NK-92 (cell line): ENCODE measurements around the gene TOP2A.

ENCODE experiments used
- DNase-seq: peaks from one replicate; lab custom pipeline; 2025; ENCODE audit not compliant: unreplicated experiment; lab: John Stamatoyannopoulos, UW

TOP2A gene

DNA sequence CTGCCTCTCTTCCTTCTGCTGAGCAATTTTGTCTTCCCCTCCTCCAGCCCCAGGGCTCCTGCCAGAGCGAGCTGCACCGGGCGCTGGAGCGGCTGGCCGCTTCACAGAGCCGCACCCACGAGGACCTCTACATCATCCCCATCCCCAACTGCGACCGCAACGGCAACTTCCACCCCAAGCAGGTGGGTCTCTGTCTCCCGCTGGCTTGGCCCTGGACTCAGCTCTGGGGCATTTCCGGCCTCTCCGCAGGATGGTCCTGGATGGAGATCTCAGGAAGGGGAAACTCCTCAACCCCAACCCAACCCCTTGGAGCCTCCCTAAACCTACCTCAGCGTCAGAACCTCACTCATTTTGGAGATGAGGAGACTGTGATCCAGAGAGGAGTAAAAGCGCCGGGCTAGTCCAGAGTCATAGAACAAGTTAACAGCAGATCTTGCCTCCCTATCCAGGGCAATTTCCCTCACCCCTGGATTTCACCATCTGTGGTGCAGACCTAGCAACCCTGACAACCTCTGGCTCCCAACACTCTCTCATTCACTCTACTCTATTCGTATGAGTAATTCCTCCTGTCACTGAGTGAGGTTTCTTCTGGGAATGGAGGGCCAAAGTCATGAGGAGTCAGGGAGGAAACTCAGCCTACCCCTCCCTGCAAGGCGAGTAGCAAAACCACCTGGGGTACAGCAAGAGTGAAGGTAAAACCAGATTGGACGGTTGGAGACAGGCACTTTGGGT lies 36.4 kb upstream of the TOP2A start:
- DNase-seq = no peak

DNA sequence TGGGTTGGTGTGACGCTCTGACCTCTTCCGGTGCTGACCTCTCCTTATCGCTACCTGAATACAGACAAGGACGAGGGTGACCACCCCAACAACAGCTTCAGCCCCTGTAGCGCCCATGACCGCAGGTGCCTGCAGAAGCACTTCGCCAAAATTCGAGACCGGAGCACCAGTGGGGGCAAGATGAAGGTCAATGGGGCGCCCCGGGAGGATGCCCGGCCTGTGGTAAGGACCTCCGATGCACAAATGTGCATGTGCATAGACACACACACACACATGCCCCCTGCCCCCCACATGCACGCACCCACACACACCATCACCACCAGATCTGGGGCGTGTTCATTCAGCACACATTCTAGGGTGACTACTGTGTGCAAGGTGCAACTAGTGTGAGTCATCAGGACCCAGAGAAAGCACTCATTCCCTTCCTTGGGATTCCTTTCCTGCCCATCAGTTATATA lies 35.3 kb upstream of the TOP2A start:
- DNase-seq = no peak

DNA sequence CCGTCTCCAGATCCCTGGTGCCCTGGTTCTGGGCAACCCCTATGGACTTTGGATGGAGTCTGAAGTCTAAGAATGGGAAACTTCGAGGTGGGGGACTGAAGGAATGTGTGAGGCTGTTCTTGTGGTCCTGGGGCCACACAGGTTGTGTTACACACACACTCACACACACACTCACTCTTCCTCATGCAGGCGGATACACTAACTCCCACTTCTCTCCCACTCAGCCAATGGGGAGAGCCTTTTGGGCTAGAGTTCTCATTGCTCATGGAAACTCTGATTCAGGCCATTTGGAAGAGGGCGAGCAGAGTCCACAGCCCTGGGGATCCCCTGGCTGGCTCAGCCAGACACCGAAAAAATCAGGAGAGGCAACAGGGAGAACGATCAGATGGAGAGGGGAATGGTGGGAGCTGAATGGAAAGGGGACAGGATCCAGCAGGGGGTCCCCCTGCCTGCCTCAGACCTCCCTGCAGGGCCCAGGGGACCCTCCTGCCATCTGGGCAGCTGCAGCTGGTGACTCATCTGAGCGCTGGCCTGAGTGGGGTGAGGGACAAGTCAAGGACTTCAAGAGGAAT lies 34.6 kb upstream of the TOP2A start:
- no peak for DNase-seq

DNA sequence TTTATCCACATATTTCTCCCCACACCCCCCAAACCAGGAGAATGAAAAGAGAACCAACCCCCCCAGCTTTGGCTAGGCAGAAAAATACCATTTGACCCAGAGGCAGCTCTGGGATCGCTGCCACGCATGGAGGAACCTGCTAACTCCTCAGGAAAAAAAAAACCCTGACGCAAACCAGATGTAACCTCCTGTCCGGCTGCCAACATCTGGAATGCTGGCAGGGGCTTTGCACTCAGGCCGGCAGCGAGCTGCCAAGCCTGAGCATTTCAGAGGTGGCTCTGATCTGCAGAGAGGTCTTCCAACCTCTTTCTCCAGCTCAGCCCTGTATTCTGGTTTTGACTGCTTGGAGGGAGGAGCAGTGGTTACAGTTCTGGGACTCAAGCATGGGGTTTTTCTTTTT lies 33.7 kb upstream of the TOP2A start:
- no peak for DNase-seq

DNA sequence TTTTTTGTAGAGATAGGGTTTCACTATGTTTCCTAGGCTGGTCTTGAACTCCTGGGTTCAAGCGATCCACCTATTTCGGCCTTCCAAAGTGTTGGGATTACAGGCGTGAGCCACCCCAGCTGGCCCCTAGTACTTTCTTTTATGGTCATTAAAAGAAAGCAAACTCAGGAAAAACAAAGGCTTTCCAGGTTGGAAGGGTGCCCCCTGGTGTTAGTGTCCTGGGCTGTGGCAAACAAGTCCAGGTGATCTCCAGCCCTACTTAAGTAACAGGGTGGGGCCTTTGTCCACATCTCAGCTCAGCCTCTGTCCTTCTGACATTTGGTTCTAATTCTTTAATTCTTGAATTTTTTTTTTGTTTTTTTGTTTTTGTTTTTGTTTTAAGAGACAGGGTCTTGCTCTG lies 32.5 kb upstream of the TOP2A start:
- DNase-seq = no peak

DNA sequence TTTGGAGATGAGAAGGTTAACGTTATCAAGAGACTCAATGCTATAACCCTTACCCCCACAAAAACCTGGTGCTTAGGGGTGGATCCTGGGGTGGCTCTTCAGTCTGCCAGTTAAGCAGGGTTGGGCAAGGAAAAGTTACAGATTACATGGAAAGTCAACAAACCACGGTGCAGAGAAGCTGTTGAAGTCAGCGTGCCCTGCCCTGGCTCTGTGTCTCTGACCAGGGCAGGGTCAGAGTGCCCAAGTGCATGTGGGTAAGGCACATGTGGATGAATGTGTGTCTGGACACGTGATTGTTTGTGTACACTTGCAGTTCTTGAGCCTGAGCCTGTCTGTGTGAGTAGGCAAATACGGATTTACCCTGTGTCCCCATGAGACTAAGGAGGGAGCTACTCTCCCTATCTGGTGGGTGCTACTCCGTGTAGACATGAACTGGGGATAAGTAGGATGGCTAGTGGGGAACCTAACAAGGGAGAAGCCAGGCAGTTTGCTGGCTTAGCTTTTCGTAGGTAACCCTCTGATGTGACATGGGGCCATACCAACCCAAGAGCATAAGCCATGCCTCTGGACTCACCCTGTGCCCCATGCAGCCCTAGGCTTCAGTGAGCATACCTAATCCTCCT lies 31.1 kb upstream of the TOP2A start:
- no peak for DNase-seq

DNA sequence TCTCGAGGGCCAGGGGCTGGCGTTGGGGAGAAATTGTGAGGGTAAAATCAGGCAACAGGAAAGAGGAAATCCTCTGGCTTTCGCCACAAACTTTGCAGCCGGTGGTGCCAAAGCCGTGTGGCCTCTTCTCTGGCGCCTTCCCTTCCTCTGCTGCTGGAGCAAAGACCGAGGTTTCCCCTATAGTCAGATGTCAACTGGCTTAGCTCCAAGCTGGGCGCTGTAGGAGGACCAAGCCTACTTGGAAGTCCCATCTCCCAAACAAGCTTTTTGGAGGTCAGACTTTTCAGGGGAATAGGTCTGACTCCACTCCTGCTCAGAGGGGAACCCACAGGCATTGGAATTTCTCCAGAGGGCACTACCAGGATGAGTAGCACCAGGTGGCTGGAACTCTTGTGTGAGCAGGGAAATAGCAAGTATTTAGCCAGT lies 30.5 kb upstream of the TOP2A start:
- no peak for DNase-seq

DNA sequence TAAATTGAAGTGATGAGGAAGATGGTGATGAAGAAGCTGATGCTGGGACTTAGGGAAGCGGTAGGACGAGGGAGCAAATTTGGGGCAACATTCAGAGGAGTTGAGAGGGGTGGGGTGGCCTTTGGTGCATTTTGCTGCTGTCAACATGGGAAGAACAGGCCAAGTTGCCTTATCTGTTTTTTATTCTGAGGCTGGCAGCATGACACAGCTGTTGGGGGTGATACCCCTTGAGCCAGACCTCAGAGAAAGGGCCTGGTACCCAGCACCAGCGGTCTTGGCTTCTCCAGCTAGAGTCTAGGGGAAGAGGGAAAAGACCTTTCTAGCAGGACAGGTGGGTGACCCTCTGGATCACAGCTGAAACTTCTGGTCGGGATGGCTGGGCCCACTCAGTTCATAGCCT lies 30.1 kb upstream of the TOP2A start:
- DNase-seq = no peak

DNA sequence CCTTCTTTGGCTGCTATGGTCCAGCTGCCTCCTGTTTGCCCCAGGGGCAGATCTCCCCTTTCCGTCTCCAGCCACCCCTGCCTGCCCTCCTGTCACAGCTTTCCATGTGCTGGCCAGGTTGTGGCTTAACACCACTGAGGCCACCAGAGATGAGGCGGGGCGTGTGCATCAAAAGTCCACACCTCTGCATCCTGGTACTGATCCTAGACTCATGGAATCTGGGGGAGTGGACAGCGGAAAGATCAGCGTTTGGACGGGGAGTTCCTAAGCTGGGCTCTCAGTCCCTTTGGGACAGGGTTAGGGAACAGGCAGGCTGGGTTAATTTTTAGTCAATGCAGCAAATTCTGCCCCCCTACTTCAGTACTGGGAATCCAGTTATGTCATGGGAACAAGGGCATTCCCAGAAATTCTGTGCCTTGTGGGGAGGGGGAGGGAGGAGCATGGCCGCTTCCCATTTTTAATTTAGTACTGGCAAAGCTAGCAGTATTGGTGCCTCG lies 29.5 kb upstream of the TOP2A start:
- DNase-seq = no peak

DNA sequence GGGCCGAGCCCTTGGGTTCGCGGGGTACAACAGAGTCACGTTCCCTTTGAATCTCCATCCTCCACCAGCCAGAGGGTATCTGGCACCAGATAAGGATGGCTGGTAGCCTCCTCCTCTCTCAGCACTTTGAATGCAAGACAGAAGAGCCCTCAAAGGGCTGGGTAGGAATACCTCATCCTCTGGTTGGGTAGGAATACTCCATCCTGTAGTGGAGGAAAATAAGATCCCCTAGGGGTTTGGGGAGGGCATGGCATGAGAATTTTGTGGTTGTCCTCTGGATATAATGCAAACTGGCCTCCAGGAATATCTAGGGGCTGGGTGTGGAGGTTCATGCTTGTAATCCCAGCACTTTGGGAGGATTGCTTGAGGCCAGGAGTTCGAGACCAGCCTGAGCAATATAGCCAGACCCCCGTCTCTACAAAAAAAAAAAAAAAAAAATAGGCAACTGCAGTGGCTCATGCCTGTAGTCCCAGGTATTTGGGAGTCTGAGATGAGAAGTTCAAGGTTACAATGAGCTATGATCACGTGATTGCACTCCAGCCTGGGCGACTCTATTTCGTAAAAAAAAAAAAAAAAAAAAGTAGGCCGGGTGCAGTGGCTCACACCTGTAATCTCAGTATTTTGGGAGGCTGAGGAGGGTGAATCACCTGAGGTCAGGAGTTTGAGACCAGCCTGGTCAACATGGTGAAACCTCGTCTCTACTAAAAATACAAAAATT lies 28.2 kb upstream of the TOP2A start:
- no peak for DNase-seq

DNA sequence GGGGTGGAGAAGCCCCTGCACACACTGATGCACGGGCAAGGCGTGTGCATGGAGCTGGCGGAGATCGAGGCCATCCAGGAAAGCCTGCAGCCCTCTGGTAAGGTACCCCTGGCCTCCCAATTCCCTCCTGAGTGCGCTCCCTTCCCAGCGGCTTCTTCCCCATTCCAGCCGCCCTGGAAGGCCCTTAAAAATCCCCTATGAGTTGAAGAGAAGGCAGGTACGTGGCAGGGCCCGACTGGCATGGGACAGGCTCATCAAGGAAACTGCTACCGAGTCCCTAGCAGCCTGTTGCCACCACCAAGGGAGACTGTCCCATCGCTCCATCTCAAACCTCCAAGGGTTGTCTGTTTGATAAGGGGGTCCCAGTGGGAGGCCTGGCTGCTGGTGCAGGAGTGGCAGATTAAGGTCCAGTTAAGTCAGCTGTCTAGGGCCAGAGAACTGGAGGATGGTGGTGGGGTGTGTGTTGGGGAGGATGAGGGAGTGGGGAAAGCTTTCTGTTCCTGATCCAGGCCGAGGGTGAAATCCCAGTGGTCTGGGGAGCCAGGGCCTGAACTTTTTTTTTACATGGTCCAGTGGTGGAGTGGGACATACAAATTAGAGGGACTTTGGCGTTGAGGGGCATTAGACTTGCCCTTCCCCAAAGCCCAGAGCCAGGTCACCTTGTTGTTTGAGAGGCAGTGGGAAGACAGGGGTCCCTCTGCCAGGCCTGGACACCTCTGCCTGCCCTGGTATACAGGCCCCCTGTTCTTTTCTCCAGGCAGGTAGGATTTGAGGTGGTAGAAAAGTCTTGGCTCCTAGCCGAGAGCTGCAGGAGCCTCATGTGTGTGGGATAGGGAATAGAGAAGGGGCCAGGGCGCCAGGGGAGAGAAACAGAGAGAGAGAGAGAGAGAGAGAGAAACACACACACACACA lies 26.5 kb upstream of the TOP2A start:
- DNase-seq = no peak

DNA sequence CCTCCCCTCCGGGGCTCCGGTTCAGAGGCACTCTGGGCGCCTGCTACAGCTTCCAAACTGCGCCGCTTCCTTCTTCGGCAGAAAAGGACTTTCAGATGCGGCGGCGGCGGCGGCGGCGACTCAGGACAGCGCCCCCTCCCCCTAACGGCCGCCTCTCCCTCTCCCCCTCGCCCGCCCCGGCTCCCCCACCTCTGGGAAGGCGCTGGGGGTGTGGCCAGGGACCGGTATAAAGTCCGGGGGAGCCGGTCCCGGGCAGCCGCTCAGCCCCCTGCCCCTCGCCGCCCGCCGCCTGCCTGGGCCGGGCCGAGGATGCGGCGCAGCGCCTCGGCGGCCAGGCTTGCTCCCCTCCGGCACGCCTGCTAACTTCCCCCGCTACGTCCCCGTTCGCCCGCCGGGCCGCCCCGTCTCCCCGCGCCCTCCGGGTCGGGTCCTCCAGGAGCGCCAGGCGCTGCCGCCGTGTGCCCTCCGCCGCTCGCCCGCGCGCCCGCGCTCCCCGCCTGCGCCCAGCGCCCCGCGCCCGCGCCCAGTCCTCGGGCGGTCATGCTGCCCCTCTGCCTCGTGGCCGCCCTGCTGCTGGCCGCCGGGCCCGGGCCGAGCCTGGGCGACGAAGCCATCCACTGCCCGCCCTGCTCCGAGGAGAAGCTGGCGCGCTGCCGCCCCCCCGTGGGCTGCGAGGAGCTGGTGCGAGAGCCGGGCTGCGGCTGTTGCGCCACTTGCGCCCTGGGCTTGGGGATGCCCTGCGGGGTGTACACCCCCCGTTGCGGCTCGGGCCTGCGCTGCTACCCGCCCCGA lies 25.7 kb upstream of the TOP2A start, which contains the start of gene IGFBP4:
Gene IGFBP4 (plus strand): TSS at position 255 of the 792 bp plus-strand sequence. CDS start 286 bp downstream, at position 541.
- no peak for DNase-seq

DNA sequence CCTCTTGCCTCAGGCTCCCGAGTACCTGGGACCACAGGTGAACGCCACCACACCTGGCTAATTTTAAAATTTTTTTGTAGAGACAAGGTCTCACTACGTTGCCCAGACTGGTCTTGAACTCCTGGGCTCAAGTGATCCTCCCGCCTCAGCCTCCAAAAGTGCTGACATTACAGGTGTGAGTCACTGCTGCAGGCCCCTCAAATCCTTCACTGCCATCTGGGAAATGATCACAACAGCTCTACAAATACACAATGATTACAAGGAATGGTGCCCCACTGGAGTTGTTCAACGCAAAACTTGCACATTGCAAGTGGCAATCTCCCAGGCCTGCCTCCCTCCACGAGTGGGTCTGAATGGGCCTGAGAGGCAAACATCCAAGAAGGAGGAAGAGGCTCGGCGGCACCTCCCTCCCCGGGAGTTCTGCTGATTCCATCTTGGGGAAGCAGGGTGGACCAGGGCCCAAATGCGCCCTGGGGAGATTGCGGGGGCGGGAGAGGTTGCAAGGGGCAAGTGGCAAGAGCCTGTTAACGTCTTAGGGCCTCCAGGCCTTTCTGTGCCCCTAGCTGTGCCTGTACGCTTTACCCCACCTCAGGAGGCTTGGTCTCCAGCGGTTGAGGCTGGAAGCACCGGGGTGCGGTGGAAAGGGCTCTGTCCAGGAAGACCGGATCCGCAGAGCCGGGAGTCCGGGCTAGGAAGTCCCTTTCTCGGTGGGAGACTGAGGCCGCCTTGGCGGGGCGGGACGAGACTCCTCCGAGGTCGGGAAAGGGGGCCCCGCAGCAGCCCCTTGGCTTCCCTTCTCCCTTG lies 24.9 kb upstream of the TOP2A start:
- DNase-seq = no peak

DNA sequence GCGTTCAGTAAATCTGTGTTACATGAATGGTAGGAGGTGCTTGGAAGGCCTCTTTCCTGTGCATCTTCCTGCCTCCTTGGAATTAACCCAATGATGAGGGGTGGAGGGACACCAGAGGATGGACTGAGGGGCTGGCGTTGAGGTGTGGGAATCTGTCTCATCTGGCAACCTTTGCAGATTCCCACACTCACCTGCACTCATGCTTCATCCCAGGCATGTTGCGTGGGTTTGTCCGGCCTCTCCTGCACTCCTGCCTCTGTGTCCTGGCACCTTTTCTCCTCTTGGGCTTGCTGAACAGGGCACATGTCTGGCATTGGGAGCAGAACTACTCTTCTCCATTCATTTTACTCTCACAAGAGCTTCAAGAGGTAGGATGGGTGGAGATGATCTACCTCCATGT lies 22.5 kb upstream of the TOP2A start:
- DNase-seq = no peak

DNA sequence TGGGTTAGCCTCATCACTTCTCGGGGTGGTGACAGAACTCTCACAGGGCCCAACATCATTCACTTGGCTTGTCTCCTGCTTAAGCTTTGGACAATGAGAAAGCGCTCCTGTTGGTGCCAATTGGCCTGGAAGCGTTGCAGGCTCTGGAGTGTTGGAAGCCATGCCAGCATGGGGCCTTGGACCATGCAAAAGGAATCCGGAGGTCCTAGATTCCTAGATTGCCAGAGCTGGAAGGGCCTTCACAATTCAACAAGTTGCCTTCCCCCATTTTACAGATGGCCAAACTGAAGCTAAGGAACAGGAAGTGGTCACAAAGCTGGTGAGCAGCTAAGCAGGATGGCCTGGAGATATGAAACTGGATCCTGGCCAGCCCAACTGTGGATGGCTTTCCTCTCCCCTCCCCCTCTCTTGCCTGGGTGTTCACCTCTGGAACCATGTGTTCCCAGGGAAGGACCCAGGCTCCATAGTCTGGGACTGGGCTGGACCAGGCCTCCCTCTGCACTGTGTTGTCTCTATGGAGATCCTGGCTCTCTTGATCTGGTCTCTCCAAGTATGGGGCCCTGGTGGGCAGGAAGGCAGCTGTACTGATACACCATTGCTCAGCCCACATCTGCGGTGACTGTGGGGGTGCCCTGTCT lies 19.5 kb upstream of the TOP2A start:
- no peak for DNase-seq

DNA sequence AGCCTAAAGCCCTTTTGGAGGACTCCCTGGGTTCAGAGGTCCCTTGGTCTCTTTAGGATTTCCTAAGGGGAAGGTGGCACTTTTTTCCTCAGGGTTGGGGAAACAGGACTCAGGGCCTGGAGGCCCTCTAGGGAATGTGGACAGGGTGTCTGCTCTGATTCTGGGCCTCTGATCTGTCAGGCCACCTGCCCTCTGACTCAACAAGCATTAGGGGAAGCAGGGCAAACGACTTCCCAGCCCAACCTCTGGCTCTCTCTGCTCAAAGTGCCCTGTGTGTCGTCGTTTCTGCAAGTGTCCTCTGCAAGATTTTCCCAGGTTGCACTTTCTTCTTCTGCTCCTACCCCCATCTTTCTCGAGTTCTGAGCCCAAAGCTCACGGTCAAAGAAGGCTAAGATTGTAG lies 18.9 kb upstream of the TOP2A start:
- DNase-seq = no peak

DNA sequence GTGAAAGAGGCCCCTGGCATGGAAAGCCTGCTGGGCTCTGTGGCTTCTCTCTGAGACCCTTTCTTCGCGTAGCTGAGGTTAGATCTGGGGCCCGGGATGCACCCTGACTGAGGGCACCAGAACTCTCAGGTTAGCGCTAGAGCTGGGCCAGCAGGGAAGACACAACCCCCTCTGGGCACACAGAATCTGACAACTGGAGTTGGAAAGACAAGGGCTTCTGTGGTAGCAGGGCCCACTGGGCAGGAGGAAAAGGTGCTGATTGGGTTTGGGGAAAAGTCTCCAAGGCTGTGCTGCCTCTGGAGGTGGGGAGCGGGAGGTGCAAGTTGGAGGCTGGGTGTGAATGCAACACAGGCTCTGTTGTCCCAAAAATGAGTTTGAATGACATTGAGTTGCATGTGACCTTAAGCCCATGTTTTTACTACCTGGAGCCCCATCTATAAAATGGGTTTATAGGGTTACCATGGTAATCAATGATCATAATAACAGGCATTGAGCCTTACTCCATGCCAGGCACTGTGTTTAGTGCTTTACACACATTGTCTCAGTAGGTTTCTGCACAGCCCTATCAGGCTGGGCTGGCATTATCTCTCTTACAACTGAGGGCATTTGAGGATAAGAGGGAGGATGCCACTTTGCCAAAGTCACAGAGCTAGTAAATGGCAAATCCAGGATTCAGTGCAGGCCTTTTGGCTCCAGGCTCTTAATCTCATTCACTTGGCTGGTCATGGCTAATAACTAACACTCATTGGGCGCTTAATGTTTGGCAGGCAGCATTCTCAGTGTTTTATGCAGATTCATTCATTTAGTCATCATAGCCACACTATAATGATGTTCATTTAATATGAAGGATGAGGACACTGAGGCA lies 16.1 kb upstream of the TOP2A start:
- DNase-seq = no peak
